GM19372 (cell line): ENCODE measurements around the gene RHOT2.

Experiments used
- ATAC-seq: cut with Tn5 transposase; IDR thresholded peaks from one replicate; pipeline ENCODE4 v1.9.1; 2021; ENCODE audit warnings: mild to moderate bottlenecking, low read depth, moderate library complexity; ENCODE audit not compliant: unreplicated experiment

Gene RHOT2

DNA sequence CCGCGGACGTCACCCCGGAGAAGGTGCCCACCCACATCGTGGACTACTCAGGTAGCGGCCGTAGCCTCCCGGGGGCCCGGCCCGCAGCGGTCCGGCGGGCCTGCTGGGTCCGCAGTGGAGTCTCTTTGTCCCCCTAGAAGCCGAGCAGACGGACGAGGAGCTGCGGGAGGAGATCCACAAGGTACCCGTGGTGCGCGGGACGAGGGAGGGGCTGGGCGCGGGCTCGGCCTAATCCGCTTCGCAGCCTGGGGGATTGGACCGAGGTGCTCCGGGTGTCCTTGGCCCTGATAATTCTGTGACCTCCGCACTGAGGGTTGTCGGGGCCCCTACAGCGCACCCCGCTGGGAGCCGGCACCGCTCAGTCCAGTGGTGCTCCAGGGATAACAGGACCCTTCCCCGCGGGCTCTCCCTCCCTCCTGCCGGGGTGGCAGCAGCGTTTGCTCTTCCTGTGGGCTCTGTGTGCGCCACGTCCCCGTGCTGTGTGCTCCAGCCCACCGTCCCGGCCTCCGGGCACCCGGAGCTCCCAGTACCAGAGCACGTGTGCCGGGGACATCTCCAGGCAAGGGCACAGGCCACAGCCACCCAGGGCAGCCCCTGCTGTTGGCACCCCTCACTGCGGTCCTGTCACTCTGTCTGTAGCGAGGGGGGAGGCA lies 713 bp downstream of the RHOT2 start:
- peak; percentile 8 for ATAC-seq

DNA sequence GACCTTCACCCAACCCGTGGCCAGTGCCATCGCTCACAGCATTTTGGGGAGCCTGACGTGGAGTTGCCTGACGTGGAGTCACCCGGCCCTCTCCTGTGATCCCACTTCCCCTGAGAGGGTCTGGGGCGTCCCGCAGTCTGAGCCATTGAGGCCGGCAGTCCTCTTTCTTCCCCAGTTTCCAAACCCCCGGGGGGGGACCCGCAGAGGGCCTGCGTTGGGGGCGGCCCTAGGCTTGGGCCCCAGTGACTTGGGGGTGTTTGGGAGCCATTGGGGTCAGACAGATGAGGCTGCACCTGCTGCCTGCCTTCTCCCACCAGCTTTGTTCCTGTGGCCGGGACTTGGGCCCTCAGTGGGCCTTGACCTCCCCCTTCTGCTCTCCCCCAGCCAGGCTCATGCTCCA lies 1.7 kb downstream of the RHOT2 start:
- no peak for ATAC-seq

DNA sequence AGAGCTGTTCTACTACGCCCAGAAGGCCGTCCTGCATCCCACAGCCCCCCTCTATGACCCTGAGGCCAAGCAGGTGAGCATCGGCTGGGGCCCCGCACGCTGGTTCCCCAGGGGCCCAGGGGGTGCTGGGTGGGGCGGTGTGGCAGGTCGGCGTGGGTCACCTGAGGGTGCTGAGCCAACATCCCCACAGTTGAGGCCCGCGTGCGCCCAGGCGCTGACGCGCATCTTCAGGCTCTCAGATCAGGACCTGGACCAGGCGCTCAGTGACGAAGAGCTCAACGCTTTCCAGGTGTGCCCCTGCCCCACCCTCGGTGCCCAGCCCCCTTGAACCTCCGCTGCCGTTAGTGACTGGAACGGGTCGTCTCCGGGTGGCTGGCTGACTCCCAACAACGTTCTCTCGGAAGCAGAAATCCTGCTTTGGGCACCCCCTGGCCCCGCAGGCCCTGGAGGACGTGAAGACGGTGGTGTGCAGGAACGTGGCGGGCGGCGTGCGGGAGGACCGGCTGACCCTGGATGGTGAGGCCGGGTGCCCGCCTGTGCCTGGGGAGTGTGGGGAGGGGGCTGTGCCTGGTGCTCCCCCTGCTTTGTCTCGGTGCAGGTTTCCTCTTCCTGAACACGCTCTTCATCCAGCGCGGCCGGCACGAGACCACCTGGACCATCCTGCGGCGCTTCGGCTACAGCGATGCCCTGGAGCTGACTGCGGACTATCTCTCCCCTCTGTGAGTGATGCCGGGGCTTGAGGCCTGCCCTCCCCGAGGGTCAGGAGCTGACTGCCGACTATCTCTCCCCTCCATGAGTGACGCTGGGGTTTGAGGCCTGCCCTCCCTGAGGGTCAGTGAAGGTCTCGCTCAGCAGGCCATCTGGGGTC lies 2.8 kb downstream of the RHOT2 start:
- ATAC-seq: no peak

DNA sequence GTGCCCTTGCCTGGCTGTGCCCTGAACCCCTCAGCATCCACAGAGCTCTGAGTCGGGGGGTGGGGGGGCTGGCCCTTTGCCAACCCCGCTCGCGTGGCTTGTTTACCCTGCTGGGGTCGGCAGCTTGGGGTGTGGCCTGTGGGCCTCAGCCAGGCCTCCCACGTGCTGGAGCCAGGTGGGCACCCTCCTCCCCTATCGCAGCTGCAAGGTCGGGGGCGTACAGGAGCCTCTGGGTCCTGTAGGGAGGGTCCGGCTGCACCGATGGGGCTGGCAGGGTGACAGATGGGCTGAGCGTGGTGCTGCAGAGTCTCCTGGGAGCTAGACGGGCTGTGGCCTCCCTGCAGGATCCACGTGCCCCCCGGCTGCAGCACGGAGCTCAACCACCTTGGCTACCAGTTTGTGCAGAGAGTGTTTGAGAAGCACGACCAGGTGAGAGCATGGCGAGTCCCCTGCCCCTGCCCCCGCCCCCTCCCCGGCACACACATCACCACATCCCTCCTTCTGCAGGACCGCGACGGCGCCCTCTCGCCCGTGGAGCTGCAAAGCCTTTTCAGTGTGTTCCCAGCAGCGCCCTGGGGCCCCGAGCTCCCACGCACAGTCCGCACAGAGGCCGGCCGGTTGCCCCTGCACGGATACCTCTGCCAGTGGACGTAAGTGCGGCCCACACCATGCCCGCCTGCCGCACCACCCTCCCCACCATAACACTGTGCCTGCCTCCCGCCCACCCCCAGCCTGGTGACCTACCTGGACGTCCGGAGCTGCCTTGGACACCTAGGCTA lies 3.6 kb downstream of the RHOT2 start:
- no peak for ATAC-seq

DNA sequence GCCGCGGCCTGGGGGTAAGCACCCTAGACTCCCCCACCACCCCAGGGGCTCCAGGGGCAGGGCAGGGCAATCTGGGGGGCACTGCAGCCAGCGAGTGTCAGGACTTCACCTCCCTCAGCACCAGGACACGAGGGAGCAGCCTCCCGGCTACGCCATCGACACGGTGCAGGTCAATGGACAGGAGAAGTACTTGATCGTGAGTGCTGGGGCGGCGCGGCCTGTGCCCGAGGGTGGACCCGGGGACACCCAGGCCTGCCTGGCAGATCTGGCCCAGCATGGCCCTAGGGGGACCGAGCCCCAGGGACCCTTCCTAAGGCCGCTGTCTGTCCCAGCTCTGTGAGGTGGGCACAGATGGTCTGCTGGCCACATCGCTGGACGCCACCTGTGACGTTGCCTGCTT lies 4.4 kb downstream of the RHOT2 start:
- ATAC-seq: no peak

DNA sequence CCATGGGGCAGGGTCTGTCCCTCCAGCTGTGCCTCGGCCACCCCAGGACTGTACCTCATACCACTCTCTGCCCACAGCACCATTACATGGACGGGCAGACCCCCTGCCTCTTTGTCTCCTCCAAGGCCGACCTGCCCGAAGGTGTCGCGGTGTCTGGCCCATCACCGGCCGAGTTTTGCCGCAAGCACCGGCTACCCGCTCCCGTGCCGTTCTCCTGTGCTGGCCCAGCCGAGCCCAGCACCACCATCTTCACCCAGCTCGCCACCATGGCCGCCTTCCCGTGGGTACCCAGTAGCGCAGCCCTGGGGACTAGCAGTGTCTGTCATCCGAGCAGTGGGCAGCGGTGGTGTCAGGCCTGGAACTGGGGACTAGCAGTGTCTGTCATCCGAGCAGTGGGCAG lies 4.9 kb downstream of the RHOT2 start:
- ATAC-seq: no peak

DNA sequence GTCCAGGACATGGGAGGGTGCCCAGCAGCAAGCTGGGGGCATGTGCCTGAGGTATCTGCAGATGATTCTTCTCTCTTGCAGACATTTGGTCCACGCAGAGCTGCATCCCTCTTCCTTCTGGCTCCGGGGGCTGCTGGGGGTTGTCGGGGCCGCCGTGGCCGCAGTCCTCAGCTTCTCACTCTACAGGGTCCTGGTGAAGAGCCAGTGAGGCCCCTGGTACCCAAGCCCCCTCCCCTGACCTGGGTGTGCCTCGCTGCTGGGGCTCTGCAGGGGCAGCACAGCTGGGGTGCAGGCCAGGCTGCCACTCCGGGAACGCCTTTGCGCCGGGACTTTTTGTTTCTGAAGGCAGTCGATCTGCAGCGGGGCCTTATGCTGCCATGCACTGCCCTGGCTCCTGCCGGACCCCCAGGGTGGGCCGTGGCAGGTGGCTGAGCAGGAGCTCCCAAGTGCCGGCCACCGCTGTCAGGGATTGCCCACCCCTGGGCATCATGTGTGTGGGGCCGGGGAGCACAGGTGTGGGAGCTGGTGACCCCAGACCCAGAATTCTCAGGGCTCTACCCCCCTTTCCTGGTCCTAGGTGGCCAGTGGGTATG lies 5.6 kb downstream of the RHOT2 start:
- no peak for ATAC-seq

DNA sequence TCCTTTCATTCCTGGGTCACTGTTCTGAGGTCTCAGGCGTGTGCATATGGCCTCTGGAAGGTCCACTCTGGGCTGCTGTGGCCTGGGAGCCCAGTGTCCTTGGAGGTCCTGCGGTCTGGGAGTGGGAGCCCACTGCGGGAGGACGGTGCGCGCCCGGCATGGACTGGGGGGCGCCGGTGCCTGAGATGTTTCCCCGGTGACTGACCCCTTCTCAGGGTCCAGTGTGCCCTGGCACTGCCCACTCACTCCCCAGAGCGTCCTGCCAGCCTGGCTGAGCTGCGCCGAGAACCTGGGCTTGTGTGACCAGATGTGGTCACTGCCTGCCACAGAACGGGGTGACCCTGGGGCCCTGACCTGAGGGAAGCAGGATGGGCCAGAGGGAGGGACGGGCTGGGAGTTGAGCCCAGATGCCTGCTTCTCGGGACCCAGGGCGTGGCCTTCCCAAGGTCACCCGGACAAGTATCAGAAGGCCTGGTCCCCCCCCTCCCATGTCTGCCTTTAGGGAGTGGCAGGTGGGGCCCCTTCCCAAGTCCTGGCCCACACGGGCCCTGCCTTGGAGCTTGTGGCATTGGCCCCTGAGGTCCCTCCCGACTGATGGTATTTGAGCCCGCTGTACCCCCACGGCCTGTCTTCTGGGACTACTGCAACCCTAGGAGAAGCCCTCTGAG lies 6.4 kb downstream of the RHOT2 start:
- ATAC-seq: no peak

DNA sequence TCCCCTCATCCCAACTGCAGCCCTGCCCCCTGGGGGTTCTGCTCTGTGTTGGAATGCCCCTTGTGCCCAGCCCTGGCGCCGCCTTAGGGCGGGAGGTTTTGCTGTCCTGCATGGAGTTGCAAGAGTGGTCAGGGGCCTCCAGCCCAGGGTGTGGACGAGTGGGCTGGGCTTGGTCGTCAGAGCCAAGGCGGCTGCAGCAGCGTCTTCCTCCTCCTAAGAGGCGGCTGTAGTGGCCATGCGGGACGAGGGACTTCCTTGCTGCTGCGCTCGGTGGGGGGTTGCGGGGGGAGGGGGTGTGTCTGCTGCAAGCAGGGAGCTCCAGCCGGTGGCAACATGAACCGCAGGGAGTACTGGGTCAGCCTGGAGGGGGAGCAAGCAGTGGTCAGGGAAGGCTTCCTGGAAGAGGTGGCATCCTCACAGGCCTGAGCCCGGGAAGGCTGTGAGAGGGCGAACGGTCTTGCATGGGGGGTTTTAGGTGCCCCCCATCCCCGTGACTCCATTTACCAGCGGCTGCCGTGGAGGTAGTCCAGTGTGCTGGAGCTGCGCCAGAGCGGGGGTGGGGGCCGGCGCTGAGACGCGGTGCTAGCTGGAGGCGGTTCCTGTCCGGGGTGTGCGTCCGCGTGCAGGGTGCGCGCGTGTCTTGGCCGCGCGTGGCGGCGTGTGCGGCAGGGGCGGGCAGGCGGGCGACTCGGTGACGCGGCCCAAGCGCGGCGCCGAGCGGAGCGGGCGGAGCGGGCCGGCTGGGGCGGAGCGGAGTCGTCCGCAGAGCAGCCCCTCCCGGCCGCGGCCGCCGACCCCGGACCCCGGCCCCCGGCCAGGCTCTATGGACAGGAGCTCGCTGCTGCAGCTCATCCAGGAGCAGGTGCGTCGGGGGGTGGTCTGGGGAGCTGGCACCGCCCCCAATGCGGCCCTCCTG lies 7.3 kb downstream of the RHOT2 start, which contains the start of gene RHBDL1:
RHBDL1 (plus strand) TSS at position 704 of the 916 bp plus-strand sequence; CDS start at position 824, 120 bp downstream.
- ATAC-seq: no peak

DNA sequence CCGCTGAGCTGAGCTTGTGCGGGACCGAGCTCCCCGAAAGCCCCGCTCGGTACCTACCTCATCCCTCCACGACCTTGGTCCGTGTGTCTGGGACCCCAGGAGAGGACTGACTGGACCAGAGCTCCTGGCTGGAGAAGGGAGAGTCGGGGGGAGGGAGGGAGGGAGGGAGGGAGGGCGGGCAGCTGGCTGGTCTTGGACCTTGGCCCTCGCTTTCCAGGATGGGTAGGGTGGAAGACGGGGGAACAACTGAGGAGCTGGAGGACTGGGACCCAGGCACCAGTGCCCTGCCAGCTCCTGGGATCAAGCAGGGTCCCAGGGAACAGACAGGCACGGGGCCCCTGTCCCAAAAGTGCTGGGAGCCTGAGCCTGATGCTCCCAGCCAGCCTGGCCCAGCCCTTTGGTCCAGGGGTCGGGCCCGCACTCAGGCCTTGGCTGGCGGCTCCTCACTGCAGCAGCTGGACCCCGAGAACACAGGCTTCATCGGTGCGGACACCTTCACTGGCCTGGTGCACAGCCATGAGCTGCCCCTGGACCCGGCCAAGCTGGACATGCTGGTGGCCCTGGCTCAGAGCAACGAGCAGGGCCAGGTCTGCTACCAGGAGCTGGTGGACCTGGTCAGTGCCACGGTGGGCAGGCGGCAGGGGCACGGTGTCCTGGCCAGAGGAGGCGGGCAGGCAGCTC lies 8.1 kb downstream of the RHOT2 start:
- no peak for ATAC-seq

DNA sequence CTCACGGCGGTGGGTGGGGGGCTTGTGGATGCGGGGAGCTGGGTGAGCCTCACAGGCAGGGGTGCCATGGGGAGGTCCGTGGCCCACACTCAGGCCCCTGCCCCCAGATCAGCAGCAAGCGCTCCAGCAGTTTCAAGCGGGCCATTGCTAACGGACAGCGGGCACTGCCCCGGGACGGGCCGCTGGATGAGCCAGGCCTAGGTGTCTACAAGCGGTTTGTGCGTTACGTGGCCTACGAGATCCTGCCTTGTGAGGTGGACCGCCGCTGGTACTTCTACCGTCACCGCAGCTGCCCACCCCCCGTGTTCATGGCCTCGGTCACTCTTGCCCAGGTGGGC lies 8.6 kb downstream of the RHOT2 start:
- ATAC-seq: no peak

DNA sequence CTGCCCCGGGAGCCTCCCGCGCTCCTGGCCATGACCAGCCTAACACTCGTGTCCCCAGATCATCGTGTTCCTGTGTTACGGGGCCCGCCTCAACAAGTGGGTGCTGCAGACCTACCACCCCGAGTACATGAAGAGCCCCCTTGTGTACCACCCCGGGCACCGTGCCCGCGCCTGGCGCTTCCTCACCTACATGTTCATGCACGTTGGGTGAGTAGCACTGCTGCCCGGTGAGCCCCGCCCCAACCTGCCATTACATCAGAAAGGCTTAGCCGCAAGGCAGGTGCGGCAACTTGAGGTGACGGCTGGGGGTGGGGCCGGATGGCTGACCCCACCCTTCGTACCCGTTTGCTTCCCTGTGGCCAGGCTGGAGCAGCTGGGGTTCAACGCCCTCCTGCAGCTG lies 9.0 kb downstream of the RHOT2 start:
- ATAC-seq: no peak

DNA sequence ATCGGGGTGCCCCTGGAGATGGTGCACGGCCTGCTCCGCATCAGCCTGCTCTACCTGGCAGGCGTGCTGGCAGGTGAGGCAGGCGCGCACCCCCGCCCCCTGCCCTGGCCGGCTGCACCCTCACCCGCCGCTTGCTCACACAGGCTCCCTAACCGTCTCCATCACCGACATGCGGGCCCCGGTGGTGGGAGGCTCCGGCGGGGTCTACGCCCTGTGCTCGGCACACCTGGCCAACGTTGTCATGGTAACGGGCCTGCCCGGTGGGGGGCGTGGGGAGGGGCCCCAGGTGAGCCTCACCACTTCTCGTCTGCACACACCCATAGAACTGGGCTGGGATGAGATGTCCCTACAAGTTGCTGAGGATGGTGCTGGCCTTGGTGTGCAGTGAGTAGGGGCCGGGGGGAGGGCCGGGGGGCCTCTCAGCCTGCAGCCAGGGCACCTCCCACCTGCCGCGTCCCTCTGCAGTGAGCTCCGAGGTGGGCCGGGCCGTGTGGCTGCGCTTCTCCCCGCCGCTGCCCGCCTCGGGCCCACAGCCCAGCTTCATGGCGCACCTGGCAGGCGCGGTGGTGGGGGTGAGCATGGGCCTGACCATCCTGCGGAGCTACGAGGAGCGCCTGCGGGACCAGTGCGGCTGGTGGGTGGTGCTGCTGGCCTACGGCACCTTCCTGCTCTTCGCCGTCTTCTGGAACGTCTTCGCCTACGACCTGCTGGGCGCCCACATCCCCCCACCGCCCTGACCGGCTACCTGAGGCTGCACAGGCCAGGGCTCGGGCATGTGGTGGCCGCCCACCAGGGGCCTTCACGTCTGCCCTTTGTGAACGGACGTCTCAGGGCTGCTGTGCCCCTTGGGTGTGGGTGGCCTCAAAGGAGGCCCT lies 9.6 kb downstream of the RHOT2 start:
- ATAC-seq: no peak

DNA sequence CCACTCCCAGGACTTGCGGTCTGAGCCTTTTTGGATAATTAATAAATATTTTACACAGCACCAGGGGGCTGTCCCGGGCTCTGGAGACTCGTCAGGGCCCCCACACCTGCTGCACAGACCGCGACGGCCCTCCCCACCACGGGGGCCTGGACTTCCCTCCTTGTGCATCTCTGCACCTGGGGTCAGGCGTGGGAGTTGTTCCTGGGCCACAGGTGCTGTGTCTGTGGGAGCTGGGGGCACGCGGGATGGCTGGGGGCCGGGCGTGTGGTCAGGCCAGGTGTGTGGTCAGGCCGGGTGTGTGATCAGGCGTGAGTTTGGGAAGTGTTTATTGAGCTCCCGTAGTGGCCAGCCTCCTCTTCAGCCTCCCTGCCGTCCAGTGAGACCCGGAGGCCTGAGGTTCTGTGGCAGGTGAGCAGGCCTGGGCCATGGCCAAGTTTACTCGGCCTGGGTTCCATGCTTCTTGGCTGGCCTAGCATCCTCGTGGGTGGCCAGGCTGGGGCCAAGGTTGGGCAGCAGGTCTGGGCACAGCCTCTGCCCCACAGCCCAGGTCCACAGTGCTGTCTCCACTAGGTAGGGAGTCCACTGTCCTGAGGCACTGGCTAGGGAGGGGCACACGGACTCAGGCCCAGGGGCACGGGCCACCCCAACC lies 10.4 kb downstream of the RHOT2 start:
- no peak for ATAC-seq

DNA sequence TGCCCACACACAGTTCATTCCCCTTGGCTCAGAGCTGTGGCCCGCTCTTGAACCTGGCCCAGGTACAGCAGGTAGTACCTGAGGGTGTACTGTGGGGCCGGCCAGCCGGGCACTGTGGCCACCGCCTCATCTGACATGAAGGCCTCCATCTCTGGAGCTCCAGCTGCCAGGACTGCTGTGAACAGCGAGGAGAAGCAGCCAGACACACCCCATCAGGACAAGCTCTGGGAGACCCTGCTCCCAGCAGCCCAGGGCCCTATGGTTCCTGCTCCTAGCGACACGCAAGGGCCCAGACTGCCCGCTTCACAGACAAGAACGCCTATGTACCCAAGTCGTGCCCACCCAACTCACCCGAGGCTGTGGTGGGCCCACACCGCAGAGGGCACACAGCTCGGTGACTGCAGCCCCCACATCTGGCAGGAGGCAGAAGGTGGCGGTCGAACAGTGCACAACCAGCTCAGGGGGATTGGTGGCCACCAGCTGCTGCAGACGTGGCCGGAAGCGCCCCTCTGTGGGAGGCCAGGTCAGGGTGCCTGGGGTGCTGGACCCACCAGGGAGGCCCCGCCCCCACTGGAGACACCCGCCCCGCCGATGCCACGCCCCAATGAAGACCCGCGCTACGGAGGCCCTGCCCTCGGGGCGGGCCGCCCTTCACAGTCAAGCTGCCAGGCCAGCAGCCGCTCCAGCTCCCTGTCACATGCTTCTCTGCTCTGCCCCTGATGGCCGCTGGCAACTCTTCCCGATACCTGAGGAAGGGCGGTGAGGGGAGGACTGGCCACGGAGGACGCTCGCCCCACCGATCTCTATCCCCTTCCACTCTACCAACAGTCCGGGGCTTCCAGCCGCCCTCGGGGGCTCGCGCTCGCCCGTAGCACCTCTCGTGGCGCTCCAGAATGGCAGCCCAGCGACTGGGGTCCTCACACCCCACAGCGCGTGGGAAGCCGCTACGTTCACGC lies 11.2 kb downstream of the RHOT2 start:
- no peak for ATAC-seq
